Endothelial cell of umbilical vein (primary cell): ENCODE results near the gene PCSK6. TPM values are rescaled to one million over a fixed set of nuclear protein-coding genes. Genes with fewer than 3 reads are reported as not detected.

Experiments used
- BruUV-seq: library from RNA; stranded (reverse); fragments of 400-500 nt; replicated peaks from 2 replicates; lab custom pipeline; 2021; lab: Mats Ljungman, UMichigan
- CTCF ChIA-PET: fragments of 300-600, 350-600 bp; sonication (Branson Sonifier 250); formaldehyde crosslinking; loops from one replicate; lab custom pipeline; 2021; ENCODE audit warnings: antibody characterized with exemption, inconsistent platforms; lab: Charles Lee
- POLR2A ChIA-PET: fragments of 300-600, 350-600 bp; sonication (Branson Sonifier 250); formaldehyde crosslinking; loops from one replicate; lab custom pipeline; 2021; ENCODE audit warnings: antibody characterized with exemption, inconsistent platforms; lab: Charles Lee
- DNase-seq: peaks from one replicate; pipeline ENCODE4 v3.0.0-alpha.2; 2011; ENCODE audit warnings: low read depth, low spot score
- FAIRE-seq: peaks from 2 replicates; lab custom pipeline; 2011; peaks lifted over from hg19 to GRCh38; lab: Jason Lieb, UNC
- H2AFZ ChIP-seq: 2 replicates; pipeline ENCODE4 v1.6.0; 2012; ENCODE audit warnings: low read depth, low read length, control low read depth, inconsistent platforms
- H3K27ac ChIP-seq: 2 replicates; pipeline ENCODE4 v1.5.1; 2011; ENCODE audit warnings: low read depth, mild to moderate bottlenecking, control low read depth, low read length, moderate library complexity; ENCODE audit not compliant: insufficient read depth
- H3K27me3 ChIP-seq, 2 experiments: 2 replicates each; pipeline versions ENCODE4 v1.6.0 to v1.6.1; 2011; ENCODE audit warnings: low read length in 2 of 2, mixed read lengths in 1 of 2; ENCODE audit not compliant: control insufficient read depth in 2 of 2, insufficient read depth in 2 of 2
- H3K36me3 ChIP-seq, 2 experiments: 2 replicates in 1 of 2; 3 replicates in 1 of 2; pipeline ENCODE4 v1.5.1; 2011; ENCODE audit warnings: low read length in 2 of 2, mild to moderate bottlenecking in 1 of 2, moderate library complexity in 1 of 2; ENCODE audit not compliant: control insufficient read depth in 2 of 2, insufficient read depth in 2 of 2; ENCODE audit errors: extremely low read depth in 1 of 2
- H3K4me1 ChIP-seq: 3 replicates; pipeline ENCODE4 v1.5.1; 2011; ENCODE audit warnings: mild to moderate bottlenecking, low read length; ENCODE audit not compliant: control insufficient read depth, insufficient read depth; ENCODE audit errors: extremely low read depth
- H3K4me2 ChIP-seq: 2 replicates; pipeline ENCODE4 v1.6.1; 2011; ENCODE audit warnings: low read length, control low read depth, mixed read lengths; ENCODE audit not compliant: insufficient read depth
- H3K4me3 ChIP-seq, 3 experiments: fragments of 200-600 bp in 1 of 3; sonication (generic), shearing (Covaris generic) in 1 of 3; replicated peaks in 1 of 3; 2 replicates each; pipeline ENCODE4 v1.5.1; 2011 to 2016; ENCODE audit warnings: control low read depth in 3 of 3, low read length in 3 of 3, mild to moderate bottlenecking in 2 of 3, inconsistent platforms in 1 of 3, low read depth in 1 of 3, moderate library complexity in 1 of 3; ENCODE audit not compliant: insufficient read depth in 1 of 3
- H3K79me2 ChIP-seq: 2 replicates; pipeline ENCODE4 v1.6.0; 2012; ENCODE audit warnings: low read length, inconsistent platforms; ENCODE audit not compliant: control insufficient read depth, insufficient read depth
- H3K9ac ChIP-seq: replicated peaks from 2 replicates; pipeline ENCODE3; 2011; ENCODE audit warnings: low read length, control low read depth; ENCODE audit not compliant: insufficient read depth; ENCODE audit errors: extremely low read depth
- H3K9me1 ChIP-seq: replicated peaks from 3 replicates; pipeline ENCODE4 v1.6.0; 2011; ENCODE audit warnings: mild to moderate bottlenecking, low read length; ENCODE audit not compliant: control insufficient read depth, insufficient read depth; ENCODE audit errors: extremely low read depth
- H3K9me3 ChIP-seq: replicated peaks from 2 replicates; pipeline ENCODE4 v1.5.1; 2012; ENCODE audit warnings: low read length, inconsistent platforms; ENCODE audit not compliant: control insufficient read depth, insufficient read depth
- H4K20me1 ChIP-seq: replicated peaks from 2 replicates; pipeline ENCODE3; 2011; ENCODE audit warnings: mild to moderate bottlenecking, low read length; ENCODE audit not compliant: control insufficient read depth, insufficient read depth; ENCODE audit errors: extremely low read depth
- CTCF ChIP-seq, 2 donors: IDR thresholded peaks; 1 replicate in 1 of 2; 2 replicates in 1 of 2; pipeline ENCODE4 v1.5.1; 2011; ENCODE audit warnings: low read length in 2 of 2, mild to moderate bottlenecking in 2 of 2, moderate library complexity in 2 of 2, control low read depth in 1 of 2, inconsistent platforms in 1 of 2, low read depth in 1 of 2; ENCODE audit not compliant: insufficient read depth in 1 of 2; ENCODE audit errors: extremely low read depth in 1 of 2
- EZH2 ChIP-seq: IDR thresholded peaks from 2 replicates; pipeline ENCODE4 v1.6.1; 2012; ENCODE audit warnings: borderline replicate concordance, low read depth, mild to moderate bottlenecking, moderate library complexity, low read length, inconsistent platforms; ENCODE audit not compliant: severe bottlenecking
- FOS ChIP-seq: IDR thresholded peaks from 2 replicates; pipeline ENCODE4 v1.6.1; 2011; ENCODE audit warnings: mild to moderate bottlenecking, low read length, moderate library complexity, borderline replicate concordance; ENCODE audit not compliant: insufficient read depth
- GATA2 ChIP-seq: IDR thresholded peaks from 2 replicates; pipeline ENCODE4 v1.7.0; 2011; ENCODE audit warnings: low read depth, mild to moderate bottlenecking, moderate library complexity, mixed read lengths, low read length; ENCODE audit not compliant: insufficient read length, insufficient read depth
- JUN ChIP-seq: IDR thresholded peaks from 2 replicates; pipeline ENCODE4 v1.6.1; 2011; ENCODE audit warnings: borderline replicate concordance, low read depth; ENCODE audit not compliant: insufficient read length, insufficient read depth
- MAX ChIP-seq: IDR thresholded peaks from 2 replicates; pipeline ENCODE4 v1.6.1; 2011; ENCODE audit not compliant: insufficient read depth, insufficient read length
- MYC ChIP-seq: IDR thresholded peaks from one replicate; pipeline ENCODE4 v1.6.1; 2011; ENCODE audit warnings: mild to moderate bottlenecking, low read depth, low read length
- POLR2A ChIP-seq: IDR thresholded peaks from 2 replicates; pipeline ENCODE4 v1.6.1; 2012; ENCODE audit warnings: low read depth, mild to moderate bottlenecking, control low read depth, low read length
- POLR2AphosphoS5 ChIP-seq: IDR thresholded peaks from 2 replicates; pipeline ENCODE4 v1.6.1; 2012; ENCODE audit warnings: low read depth, mild to moderate bottlenecking, control low read depth, low read length, moderate library complexity; ENCODE audit not compliant: insufficient read depth
- dilution Hi-C: fragments of 300-500 bp; cut with MboI; formaldehyde crosslinking; loops from one replicate; pipeline ENCODE4 v1.15.0; 2019; ENCODE audit warnings: low sequenced_read_pairs; ENCODE audit not compliant: extremely low pct_ligation_motif_present
- intact Hi-C: fragments of 100-400 bp; cut with micrococcal nuclease; formaldehyde crosslinking; loops from one replicate; pipeline ENCODE4 v1.10.0; 2022
- polyA plus RNA-seq, 4 experiments: library from polyadenylated mRNA; depleted of rRNA in 3 of 4; stranded (reverse) in 3 of 4; unstranded in 1 of 4; fragments of >200 nt; gene quantifications; 2 replicates each; pipeline versions ENCODE4 v1.2.1 to v1.2.3, GENCODE V29; 2011 to 2012; ENCODE audit warnings: missing spikeins in 1 of 4
- total RNA-seq: library from RNA; stranded (reverse); gene quantifications from 2 replicates; pipeline ENCODE4 v1.2.3, GENCODE V29; 2021

PCSK6 gene
- total and polyA plus RNA-seq, 2 donors (not counting 3 experiments of a cell fraction or from before 2014, with no cell fraction given), result 0.18 to 0.69 TPM

- Histone ChIP-seq H3K4me3 (no peak overlapping the region), H3K9me1 (no peaks in the 10 kb centered on the region), H3K27me3 (peaks cover 0 to 2% of the 10 kb centered on the region in 2 experiments), H3K36me3 (no peaks in the 10 kb centered on the region), H3K9me3 (no peaks in the 10 kb centered on the region), H2AFZ (no peak overlapping the region), H3K4me1 (peaks cover 12% of the 10 kb centered on the region), H3K4me2 (no peak overlapping the region), H3K9ac (no peak overlapping the region), H3K79me2 (no peaks in the 10 kb centered on the region), H4K20me1 (no peaks in the 10 kb centered on the region), H3K27ac (no peak overlapping the region)
- TF ChIP-seq GATA2 (no peak), JUN (no peak), MYC (no peak), FOS (no peak), POLR2A (no peak), MAX (no peak), CTCF (IDR thresholded peaks at IDR 0.05; ENCODE audit: extremely low read depth in 1 of 2, insufficient read depth in 1 of 2, low read depth in 1 of 2, low read length in 2 of 2) (no peak), EZH2 (no peak), POLR2AphosphoS5 (no peak)
- DNase-seq (peak; percentile 33), FAIRE-seq (peak; percentile 26)
- dilution Hi-C loops, result no loop called here
- BruUV-seq, result no TSS peak
- intact Hi-C loops, result no loop called here
- POLR2A ChIA-PET, result no interaction called here
- CTCF ChIA-PET, result no interaction called here
Observed at GRCh38 chr15:101264011-101264410, 225.5 kb downstream of the PCSK6 start.
